GM23248 (cell line): ENCODE data around the gene HERC3.

ENCODE experiments used
- EZH2 ChIP-seq: fragments of 200-600 bp; sonication (generic); IDR thresholded peaks from 2 replicates; pipeline ENCODE4 v1.6.1; 2018; ENCODE audit warnings: antibody characterized with exemption, mild to moderate bottlenecking; ENCODE audit not compliant: insufficient read depth, poor library complexity, severe bottlenecking
- EZH2phosphoT487 ChIP-seq: fragments of 200-600 bp; sonication (generic); IDR thresholded peaks from 2 replicates; pipeline ENCODE4 v1.6.1; 2018; ENCODE audit warnings: antibody characterized with exemption, moderate library complexity, mild to moderate bottlenecking, low read depth; ENCODE audit not compliant: insufficient read depth

DNA sequence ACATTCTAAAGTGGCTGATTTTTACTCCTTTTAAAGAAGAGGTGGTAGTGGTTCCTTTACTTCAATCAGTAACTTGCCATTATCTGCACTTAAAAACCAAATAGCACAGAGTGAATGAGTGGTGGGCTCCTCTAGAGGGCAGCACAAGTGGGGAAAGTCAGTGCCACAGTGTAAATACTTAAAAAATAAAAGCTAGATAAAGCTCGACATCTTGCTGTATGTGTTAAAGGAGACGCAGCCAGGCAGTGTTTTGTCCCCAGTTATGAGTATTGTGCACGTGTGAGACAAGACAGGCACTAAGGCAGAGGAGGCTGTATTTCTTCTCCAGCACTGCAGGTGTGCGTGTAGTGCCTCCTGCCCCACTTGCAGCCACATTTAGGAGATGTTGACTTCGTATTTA, 80.7 kb downstream of the HERC3 start:
- TF ChIP-seq EZH2 = no peak
- TF ChIP-seq EZH2phosphoT487 = no peak
